Smooth muscle cell (in vitro differentiated cells): Measurements from ENCODE around the gene CDKN2AIPNL. TPM values are rescaled to one million over a fixed set of nuclear protein-coding genes. Genes with fewer than 3 reads are reported as not detected.

Source experiments
- DNase-seq: peaks from one replicate; lab custom pipeline; 2025; ENCODE audit not compliant: unreplicated experiment; lab: John Stamatoyannopoulos, UW
- H2AFZ ChIP-seq: fragments of 200-600 bp; sonication (generic); 2 replicates; pipeline ENCODE4 v1.6.0; 2016; ENCODE audit warnings: antibody characterized with exemption, low read depth, mild to moderate bottlenecking
- H3F3A ChIP-seq: fragments of 200-600 bp; sonication (generic); 2 replicates; pipeline ENCODE4 v1.6.0; 2017; ENCODE audit warnings: antibody characterized with exemption, low read depth
- H3K27ac ChIP-seq: fragments of 200-600 bp; sonication (generic); 2 replicates; pipeline ENCODE4 v1.5.1; 2016; ENCODE audit warnings: low read depth, mild to moderate bottlenecking
- H3K27me3 ChIP-seq: fragments of 200-600 bp; sonication (generic); 2 replicates; pipeline ENCODE4 v1.6.1; 2016; ENCODE audit warnings: low read depth, mild to moderate bottlenecking
- H3K36me3 ChIP-seq: fragments of 200-600 bp; sonication (generic); 2 replicates; pipeline ENCODE4 v1.5.1; 2016; ENCODE audit warnings: low read depth
- H3K4me1 ChIP-seq: fragments of 200-600 bp; sonication (generic); 2 replicates; pipeline ENCODE4 v1.5.1; 2016; ENCODE audit warnings: low read depth
- H3K4me2 ChIP-seq: fragments of 200-600 bp; sonication (generic); 2 replicates; pipeline ENCODE4 v1.6.0; 2016; ENCODE audit warnings: mild to moderate bottlenecking
- H3K4me3 ChIP-seq: fragments of 200-600 bp; sonication (generic); 2 replicates; pipeline ENCODE4 v1.5.1; 2016; ENCODE audit warnings: mild to moderate bottlenecking
- H3K79me2 ChIP-seq: fragments of 200-600 bp; sonication (generic); 2 replicates; pipeline ENCODE4 v1.6.0; 2016; ENCODE audit warnings: low read depth, mild to moderate bottlenecking
- H3K9ac ChIP-seq: fragments of 200-600 bp; sonication (generic); 2 replicates; pipeline ENCODE4 v1.6.0; 2016; ENCODE audit warnings: low read depth
- H3K9me3 ChIP-seq: fragments of 200-600 bp; sonication (generic); replicated peaks from 2 replicates; pipeline ENCODE4 v1.5.1; 2016; ENCODE audit warnings: low read depth
- H4K20me1 ChIP-seq: fragments of 200-600 bp; sonication (generic); 2 replicates; pipeline ENCODE4 v1.6.0; 2016; ENCODE audit warnings: low read depth
- WGBS: methylation state at CpG from one replicate; pipeline ENCODE4 v1.1.7; 2016; ENCODE audit warnings: low lambda C conversion rate; 5-methylcytosine and 5-hydroxymethylcytosine counted together
- polyA plus RNA-seq: library from polyadenylated mRNA; unstranded; fragments of >200 nt; fragmentation: Nextera tagmentation; extraction: Ambion mirVana; gene quantifications from 2 replicates; pipeline ENCODE4 v1.2.1, GENCODE V29; 2016
- total RNA-seq: library from RNA; depleted of rRNA; stranded (reverse); fragments of >200 nt; gene quantifications from 2 replicates; pipeline ENCODE4 v1.2.3, GENCODE V29; 2014
- TF ChIP-seq, protein P1 (sequence below): fragments of 200-600 bp; sonication (generic); IDR thresholded peaks from 2 replicates; pipeline ENCODE4 v1.5.1; 2017; ENCODE audit warnings: borderline replicate concordance, mild to moderate bottlenecking, antibody characterized with exemption; ENCODE audit not compliant: insufficient read depth, poor library complexity, severe bottlenecking

The CDKN2AIPNL gene
- total and polyA plus RNA-seq, 2 experiments from 2014 or later: 9.9 to 27.7 TPM

- Histone ChIP-seq H3K9me3 (no peaks in the 10 kb centered on the region), H3K27ac (no peak overlapping the region), H2AFZ (no peak overlapping the region)
Measured at GRCh38 chr5:134445856-134446818, 34.5 kb upstream of the CDKN2AIPNL start.

DNA sequence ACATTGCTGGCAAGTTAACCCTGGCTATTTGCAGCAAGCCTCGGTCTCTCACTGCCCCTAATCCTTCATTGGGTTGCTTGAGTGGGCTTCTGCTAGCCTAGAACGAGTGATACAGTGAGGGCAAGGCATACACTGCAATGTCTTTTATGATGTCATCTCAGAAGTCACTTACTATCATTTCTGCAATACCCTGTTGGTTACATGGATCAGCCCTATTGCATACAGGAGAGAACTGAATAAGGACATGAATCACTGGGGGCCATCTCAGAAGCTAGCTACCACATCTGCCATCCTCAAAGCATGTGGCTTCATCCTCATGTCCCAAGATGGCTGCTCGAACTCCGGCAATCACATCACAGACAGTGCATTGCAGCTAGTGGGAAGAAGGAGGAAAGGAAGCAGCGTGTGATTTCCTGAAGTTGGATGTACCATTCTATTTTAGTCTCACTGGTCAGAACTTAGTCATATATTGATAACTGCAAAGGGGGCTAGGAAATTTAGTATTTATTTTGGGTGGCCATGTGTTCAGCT, 33.3 kb upstream of the CDKN2AIPNL start:
- Histone ChIP-seq H3K79me2 (no peaks in the 10 kb centered on the region), H3K27me3 (no peaks in the 10 kb centered on the region), H4K20me1 (no peaks in the 10 kb centered on the region), H3K9ac (no peak overlapping the region), H3K4me3 (no peak overlapping the region), H3F3A (no peaks in the 10 kb centered on the region), H2AFZ (no peak overlapping the region), H3K4me1 (no peaks in the 10 kb centered on the region), H3K4me2 (no peak overlapping the region), H3K36me3 (no peaks in the 10 kb centered on the region), H3K27ac (no peak overlapping the region), H3K9me3 (no peaks in the 10 kb centered on the region)
- DNase-seq: no peak
- TF ChIP-seq, protein P1, sequence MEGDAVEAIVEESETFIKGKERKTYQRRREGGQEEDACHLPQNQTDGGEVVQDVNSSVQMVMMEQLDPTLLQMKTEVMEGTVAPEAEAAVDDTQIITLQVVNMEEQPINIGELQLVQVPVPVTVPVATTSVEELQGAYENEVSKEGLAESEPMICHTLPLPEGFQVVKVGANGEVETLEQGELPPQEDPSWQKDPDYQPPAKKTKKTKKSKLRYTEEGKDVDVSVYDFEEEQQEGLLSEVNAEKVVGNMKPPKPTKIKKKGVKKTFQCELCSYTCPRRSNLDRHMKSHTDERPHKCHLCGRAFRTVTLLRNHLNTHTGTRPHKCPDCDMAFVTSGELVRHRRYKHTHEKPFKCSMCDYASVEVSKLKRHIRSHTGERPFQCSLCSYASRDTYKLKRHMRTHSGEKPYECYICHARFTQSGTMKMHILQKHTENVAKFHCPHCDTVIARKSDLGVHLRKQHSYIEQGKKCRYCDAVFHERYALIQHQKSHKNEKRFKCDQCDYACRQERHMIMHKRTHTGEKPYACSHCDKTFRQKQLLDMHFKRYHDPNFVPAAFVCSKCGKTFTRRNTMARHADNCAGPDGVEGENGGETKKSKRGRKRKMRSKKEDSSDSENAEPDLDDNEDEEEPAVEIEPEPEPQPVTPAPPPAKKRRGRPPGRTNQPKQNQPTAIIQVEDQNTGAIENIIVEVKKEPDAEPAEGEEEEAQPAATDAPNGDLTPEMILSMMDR: no peak
- 94% methylated on average over 5 of the region's 5 CpGs for WGBS

More at GRCh38 chr5:134445856-134446818, 34.5 kb upstream of the CDKN2AIPNL start:
- Histone ChIP-seq H3K4me3 (no peak overlapping the region), H3K4me1 (no peaks in the 10 kb centered on the region), H4K20me1 (no peaks in the 10 kb centered on the region), H3K9ac (no peak overlapping the region), H3F3A (no peaks in the 10 kb centered on the region), H3K27me3 (no peaks in the 10 kb centered on the region), H3K79me2 (no peaks in the 10 kb centered on the region), H3K4me2 (no peak overlapping the region), H3K36me3 (no peaks in the 10 kb centered on the region)
- 94% methylated on average over 8 of the region's 8 CpGs for WGBS
- TF ChIP-seq, protein P1: no peak
- no peak for DNase-seq

- Histone ChIP-seq H3K9ac (no peak overlapping the region), H3K27ac (no peak overlapping the region), H2AFZ (no peak overlapping the region), H3K36me3 (no peaks in the 10 kb centered on the region), H3K9me3 (no peaks in the 10 kb centered on the region), H3K79me2 (no peaks in the 10 kb centered on the region), H4K20me1 (no peaks in the 10 kb centered on the region), H3K4me3 (no peak overlapping the region), H3K4me2 (no peak overlapping the region), H3K4me1 (peaks cover 6% of the 10 kb centered on the region), H3F3A (peaks cover 9% of the 10 kb centered on the region), H3K27me3 (no peaks in the 10 kb centered on the region)
- WGBS: 66% methylated on average over 3 of the region's 3 CpGs
- DNase-seq: no peak
- TF ChIP-seq, protein P1: no peak
Measured at GRCh38 chr5:134440201-134440755, 28.6 kb upstream of the CDKN2AIPNL start.
